Measurements from ENCODE around the gene OR52A1. TPM values are rescaled to one million over a fixed set of nuclear protein-coding genes. Genes with fewer than 3 reads are reported as not detected.
A peak's percentile ranks its signal among the peaks of the same experiment; 100 is the strongest.

The OR52A1 gene
- total and polyA plus RNA-seq, 2 of the 4 experiments (the other 2 are of a cell fraction), result not detected

DNA sequence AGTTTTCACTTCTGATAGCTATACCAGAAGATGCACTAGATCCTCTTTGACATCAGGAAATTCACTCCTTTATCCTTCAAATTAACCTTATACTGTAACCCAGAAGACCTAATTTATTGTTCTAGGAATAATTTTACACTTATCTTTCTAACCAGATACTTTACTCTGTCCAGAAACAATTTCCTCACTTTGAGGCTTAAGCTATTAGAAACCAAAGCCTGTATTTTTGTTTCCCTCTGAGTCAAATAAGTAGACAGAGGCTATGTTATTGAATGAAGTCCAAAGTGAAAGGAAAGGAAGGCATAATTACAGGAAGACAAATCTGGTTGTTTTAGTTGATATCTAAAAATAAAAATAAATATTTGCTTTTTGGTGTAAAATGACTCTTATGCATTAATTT lies 43.7 kb upstream of the OR52A1 start:
- intact Hi-C loops (cut with micrococcal nuclease) (no loop called here), dilution Hi-C loops (cut with HindIII; ENCODE audit: low sequenced_read_pairs, unreplicated experiment) (no loop called here)
- no TSS peak for BruUV-seq (replicated peaks)

More for the DNA sequence above, 43.7 kb upstream of the OR52A1 start:
- Histone ChIP-seq H2BK15ac (ENCODE audit: low read depth, low read length) (no peak overlapping the region), H2BK5ac (ENCODE audit: low read depth, low read length, poor library complexity, severe bottlenecking) (peak overlapping the region; percentile 2), H3K4me2 (ENCODE audit: low read depth, low read length) (no peak overlapping the region), H3K27ac (ENCODE audit: insufficient read depth, low read length) (no peak overlapping the region), H2AK5ac (ENCODE audit: low read depth, low read length) (no peak overlapping the region), H3K9me3 (ENCODE audit: control insufficient read depth, insufficient read depth, low read length) (no peaks in the 10 kb centered on the region), H3K18ac (ENCODE audit: low read depth, low read length) (no peak overlapping the region), H4K20me1 (ENCODE audit: insufficient read depth, low read length) (no peaks in the 10 kb centered on the region), H3K36me3 (ENCODE audit: control insufficient read depth, insufficient read depth, low read length) (no peaks in the 10 kb centered on the region), H3K23ac (ENCODE audit: low read depth, low read length) (no peak overlapping the region), H2AK9ac (replicated peaks; ENCODE audit: low read depth, low read length, poor library complexity) (no peak overlapping the region), H2BK120ac (ENCODE audit: low read depth, low read length) (no peak overlapping the region), H3K9ac (ENCODE audit: low read depth, low read length) (no peak overlapping the region), H4K91ac (ENCODE audit: insufficient read depth, low read depth, low read length) (no peak overlapping the region), H3K14ac (replicated peaks; ENCODE audit: low read depth, low read length) (no peak overlapping the region), H3K4me3 (ENCODE audit: insufficient read depth, low read depth, low read length) (no peak overlapping the region), H4K5ac (ENCODE audit: low read depth, low read length) (no peak overlapping the region), H3K79me1 (ENCODE audit: low read depth in 1 of 2, low read length in 2 of 2) (no peaks in the 10 kb centered on the region), H2AFZ (replicated peaks; ENCODE audit: low read length, poor library complexity) (no peak overlapping the region), H3K27me3 (ENCODE audit: control insufficient read depth, insufficient read depth, low read length) (no peaks in the 10 kb centered on the region), H3K4ac (ENCODE audit: low read depth, low read length) (no peak overlapping the region), H3K56ac (ENCODE audit: extremely low read depth, insufficient read depth, low read length) (no peak overlapping the region), H2BK20ac (ENCODE audit: low read depth, low read length) (no peak overlapping the region), H4K8ac (ENCODE audit: low read depth in 2 of 2, low read length in 2 of 2) (no peak overlapping the region; a peak in 1 of 4 replicates), H3K9me1 (ENCODE audit: insufficient read depth, low read length) (no peaks in the 10 kb centered on the region), H3K4me1 (ENCODE audit: control insufficient read depth, insufficient read depth, low read length) (peaks cover 2% of the 10 kb centered on the region; the same call in 1 of the 2 replicates)
- no peak for TF ChIP-seq MXI1 (IDR thresholded peaks at IDR 0.05; ENCODE audit: borderline replicate concordance, low read depth, low read length)
- no peak for TF ChIP-seq USF2 (IDR thresholded peaks at IDR 0.05; ENCODE audit: low read depth, low read length)
- TF ChIP-seq RCOR1 (IDR thresholded peaks at IDR 0.05; ENCODE audit: insufficient replicate concordance, low read length), result no peak
- no peak for TF ChIP-seq CTCF (conservative IDR thresholded peaks at IDR 0.05; ENCODE audit: low read depth, low read length)
- TF ChIP-seq CHD1 (IDR thresholded peaks at IDR 0.05; ENCODE audit: low read depth, low read length), result no peak
- TF ChIP-seq MAZ (IDR thresholded peaks at IDR 0.05; ENCODE audit: borderline replicate concordance, low read depth, low read length), result no peak
- TF ChIP-seq RAD21 (IDR thresholded peaks at IDR 0.05; ENCODE audit: low read length), result no peak
- no peak for TF ChIP-seq MAFK (IDR thresholded peaks at IDR 0.05; ENCODE audit: low read depth, low read length)
- TF ChIP-seq NFE2L2 (IDR thresholded peaks at IDR 0.05; ENCODE audit: low read depth, low read length), result no peak
- TF ChIP-seq RFX5 (IDR thresholded peaks at IDR 0.05; ENCODE audit: low read depth, low read length), result no peak
- TF ChIP-seq CEBPB (IDR thresholded peaks at IDR 0.05; ENCODE audit: low read depth, low read length), result no peak
- no peak for TF ChIP-seq BHLHE40 (IDR thresholded peaks at IDR 0.05; ENCODE audit: low read depth, low read length)
- TF ChIP-seq SMC3 (IDR thresholded peaks at IDR 0.05; ENCODE audit: low read depth, low read length), result no peak
- no peak for TF ChIP-seq POLR2A (IDR thresholded peaks at IDR 0.05; ENCODE audit: low read depth, low read length)
- TF ChIP-seq FOS (IDR thresholded peaks at IDR 0.05; ENCODE audit: low read depth, low read length), result no peak
- no peak for TF ChIP-seq ELK1 (IDR thresholded peaks at IDR 0.05; ENCODE audit: borderline replicate concordance, low read depth, low read length)
- ATAC-seq (ENCODE audit: low read depth) (no peak), DNase-seq (no peak)
- ChIA-PET POLR2A (ENCODE audit: unreplicated experiment) (no interaction called here), CTCF (interaction anchor here (1.5 kb wide), 1 partner anchor 165 kb away, joined by 3 read pairs; no protein-coding TSS in a partner anchor)
- in situ Hi-C loops (cut with MboI; ENCODE audit: low sequenced_read_pairs), result no loop called here
